HG02973 (cell line): ENCODE data around the gene IL20RA.

Source experiments
- ATAC-seq: cut with Tn5 transposase; IDR thresholded peaks from one replicate; pipeline ENCODE4 v1.9.1; 2021; ENCODE audit warnings: moderate library complexity; ENCODE audit not compliant: unreplicated experiment

IL20RA gene

GRCh38 chr6:137046871-137047412, 2.2 kb upstream of the IL20RA start:
- ATAC-seq: no peak

- ATAC-seq: no peak
These were observed 541 bp upstream of the IL20RA start for GRCh38 chr6:137045222-137045789.

- ATAC-seq: no peak
These were observed 927 bp downstream of the IL20RA start for GRCh38 chr6:137043710-137044365.

- ATAC-seq: no peak
These were observed 4.4 kb downstream of the IL20RA start for GRCh38 chr6:137040393-137040792.

- ATAC-seq: no peak
These were observed 5.8 kb downstream of the IL20RA start for GRCh38 chr6:137039010-137039409.

GRCh38 chr6:137036566-137037300, 8.0 kb downstream of the IL20RA start:
- no peak for ATAC-seq

GRCh38 chr6:137033828-137034227, 10.9 kb downstream of the IL20RA start:
- peak; percentile 95 for ATAC-seq

GRCh38 chr6:137031122-137031521, 13.6 kb downstream of the IL20RA start:
- ATAC-seq: no peak

- ATAC-seq: no peak
These were observed 15.9 kb downstream of the IL20RA start for GRCh38 chr6:137028912-137029311.

GRCh38 chr6:137025786-137026730, 18.7 kb downstream of the IL20RA start:
- ATAC-seq: peak; percentile 65

- no peak for ATAC-seq
These were observed 20.4 kb downstream of the IL20RA start for GRCh38 chr6:137024237-137024990.

GRCh38 chr6:137020776-137021175, 24.0 kb downstream of the IL20RA start:
- ATAC-seq: no peak

- ATAC-seq: no peak
These were observed 25.1 kb downstream of the IL20RA start for GRCh38 chr6:137019476-137020272.

- ATAC-seq: no peak
These were observed 27.7 kb downstream of the IL20RA start for GRCh38 chr6:137017081-137017480.

GRCh38 chr6:137016356-137016755, 28.4 kb downstream of the IL20RA start:
- ATAC-seq: no peak

GRCh38 chr6:137015943-137016342, 28.8 kb downstream of the IL20RA start:
- no peak for ATAC-seq

GRCh38 chr6:137013738-137014602, 30.8 kb downstream of the IL20RA start:
- no peak for ATAC-seq

GRCh38 chr6:137013031-137013430, 31.7 kb downstream of the IL20RA start:
- ATAC-seq: no peak
